HepG2 (cell line): ENCODE data around the gene IGFBP7. TPM values are rescaled to one million over a fixed set of nuclear protein-coding genes. Genes with fewer than 3 reads are reported as not detected.

Experiments
- ATAC-seq: fragments of 200-7000 bp; cut with Tn5 transposase; 3 replicates; pipeline ENCODE4 v1.9.1; 2020; ENCODE audit warnings: mild to moderate bottlenecking, moderate library complexity
- BruUV-seq: library from RNA; stranded (reverse); fragments of 400-500 nt; replicated peaks from 2 replicates; lab custom pipeline; 2021; lab: Mats Ljungman, UMichigan
- CTCF ChIA-PET: fragments of 300-600 bp; formaldehyde crosslinking; extraction: SDS; loops from one replicate; lab custom pipeline; 2021; ENCODE audit warnings: low total read pairs, inconsistent platforms, low intra/inter-chr PET ratio; lab: Yijun Ruan, JAX
- POLR2A ChIA-PET: fragments of 350-600 bp; sonication (Branson Sonifier 250); formaldehyde crosslinking; loops from one replicate; lab custom pipeline; 2020; ENCODE audit warnings: antibody characterized with exemption, inconsistent platforms; lab: Yijun Ruan, JAX
- DNase-seq: peaks from one replicate; pipeline ENCODE4 v3.0.0-alpha.2; 2015; ENCODE audit warnings: low spot score
- FAIRE-seq: peaks from 3 replicates; lab custom pipeline; 2011; peaks lifted over from hg19 to GRCh38; lab: Jason Lieb, UNC
- H2AFZ ChIP-seq: one replicate; pipeline ENCODE4 v1.6.1; 2011; ENCODE audit warnings: low read length, inconsistent platforms
- H3K27ac ChIP-seq: fragments of 300-600 bp; 3 replicates; pipeline ENCODE4 v1.8.0; 2011; ENCODE audit warnings: mixed run types, mild to moderate bottlenecking, mixed read lengths, low read length, inconsistent platforms; ENCODE audit not compliant: insufficient read depth; ENCODE audit errors: extremely low read length
- H3K27me3 ChIP-seq, 2 experiments: fragments of 200-600 bp in 1 of 2; 2 replicates in 1 of 2; 3 replicates in 1 of 2; pipeline versions ENCODE4 v1.6.0 to v1.8.0; 2011; ENCODE audit warnings: low read length in 2 of 2, mild to moderate bottlenecking in 2 of 2, moderate library complexity in 2 of 2, inconsistent platforms in 1 of 2; ENCODE audit not compliant: insufficient read depth in 2 of 2, control insufficient read depth in 1 of 2
- H3K36me3 ChIP-seq, 2 experiments: fragments of 200-600 bp in 1 of 2; replicated peaks in 1 of 2; 2 replicates in 1 of 2; 3 replicates in 1 of 2; pipeline versions ENCODE4 v1.5.1 to v1.8.0; 2011; ENCODE audit warnings: low read length in 2 of 2, inconsistent platforms in 1 of 2; ENCODE audit not compliant: insufficient read depth in 2 of 2, control insufficient read depth in 1 of 2
- H3K4me1 ChIP-seq: 2 replicates; pipeline ENCODE4 v1.5.1; 2012; ENCODE audit warnings: low read length, inconsistent platforms; ENCODE audit not compliant: insufficient read depth
- H3K4me2 ChIP-seq: 2 replicates; pipeline ENCODE4 v1.6.0; 2011; ENCODE audit warnings: low read depth, low read length, inconsistent platforms
- H3K4me3 ChIP-seq, 3 experiments: fragments of 200-600 bp in 1 of 3; sonication (generic), shearing (Covaris generic) in 1 of 3; replicated peaks in 1 of 3; 2 replicates each; pipeline ENCODE4 v1.5.1; 2011 to 2016; ENCODE audit warnings: low read length in 3 of 3, inconsistent platforms in 2 of 3, low read depth in 2 of 3, mild to moderate bottlenecking in 2 of 3, control low read depth in 1 of 3, mixed read lengths in 1 of 3; ENCODE audit not compliant: insufficient read depth in 1 of 3
- H3K79me2 ChIP-seq: one replicate; pipeline ENCODE4 v1.6.1; 2011; ENCODE audit warnings: low read length, inconsistent platforms; ENCODE audit not compliant: insufficient read depth
- H3K9ac ChIP-seq: 2 replicates; pipeline ENCODE4 v1.6.0; 2011; ENCODE audit warnings: mild to moderate bottlenecking, low read depth, low read length, inconsistent platforms; ENCODE audit not compliant: insufficient read depth
- H3K9me3 ChIP-seq: 2 replicates; pipeline ENCODE4 v1.5.1; 2012; ENCODE audit warnings: mild to moderate bottlenecking, low read length
- H4K20me1 ChIP-seq: 2 replicates; pipeline ENCODE4 v1.6.0; 2011; ENCODE audit warnings: inconsistent platforms, mild to moderate bottlenecking, low read length, moderate library complexity; ENCODE audit not compliant: insufficient read depth
- AGO1 ChIP-seq: fragments of 200-400 bp; formaldehyde crosslinking; IDR thresholded peaks from 2 replicates; pipeline ENCODE4 v1.6.1; 2017; ENCODE audit warnings: mild to moderate bottlenecking, low read depth, low read length, moderate library complexity; ENCODE audit not compliant: poor library complexity, severe bottlenecking
- CREM ChIP-seq, 2 experiments: sonication (generic) in 1 of 2; formaldehyde crosslinking in 1 of 2; IDR thresholded peaks; 2 replicates each; pipeline versions ENCODE4 v1.4.0 to v1.6.1; 2016 to 2020; ENCODE audit warnings: antibody characterized with exemption in 1 of 2, mild to moderate bottlenecking in 1 of 2, missing genetic modification reagents in 1 of 2
- ELF1 ChIP-seq: sonication (generic); formaldehyde crosslinking; IDR thresholded peaks from 2 replicates; pipeline ENCODE4 v1.4.0; 2020; ENCODE audit warnings: missing genetic modification reagents
- EP300 ChIP-seq, 3 experiments: sonication (generic) in 1 of 3; formaldehyde crosslinking in 1 of 3; IDR thresholded peaks; 2 replicates each; pipeline versions ENCODE4 v1.5.1 to v1.6.1; 2011 to 2020; ENCODE audit warnings: low read depth in 2 of 3, low read length in 2 of 3, borderline replicate concordance in 1 of 3, improper control_type of control experiment in 1 of 3, mild to moderate bottlenecking in 1 of 3, missing genetic modification reagents in 1 of 3, moderate library complexity in 1 of 3
- FIP1L1 ChIP-seq: fragments of 200-400 bp; formaldehyde crosslinking; IDR thresholded peaks from 2 replicates; pipeline ENCODE4 v1.6.1; 2018; ENCODE audit warnings: low read depth, mild to moderate bottlenecking, low read length, moderate library complexity, borderline replicate concordance; ENCODE audit not compliant: insufficient read depth
- NR1H2 ChIP-seq: sonication (generic); formaldehyde crosslinking; IDR thresholded peaks from 2 replicates; pipeline ENCODE4 v1.8.1; 2022; ENCODE audit warnings: low read depth, missing genetic modification reagents, borderline replicate concordance
- TBX2 ChIP-seq: sonication (generic); formaldehyde crosslinking; IDR thresholded peaks from 2 replicates; pipeline ENCODE4 v1.5.0; 2020; ENCODE audit warnings: missing genetic modification reagents, mild to moderate bottlenecking, borderline replicate concordance
- XRCC5 ChIP-seq: fragments of 200-400 bp; formaldehyde crosslinking; optimal IDR thresholded peaks from 2 replicates; pipeline ENCODE3; 2017; ENCODE audit warnings: mild to moderate bottlenecking, low read length
- ZFP36L1 ChIP-seq: sonication (generic); formaldehyde crosslinking; IDR thresholded peaks from 2 replicates; pipeline ENCODE4 v1.8.0; 2022; ENCODE audit warnings: mild to moderate bottlenecking, missing genetic modification reagents, moderate library complexity
- ZNF251 ChIP-seq: sonication (generic); formaldehyde crosslinking; IDR thresholded peaks from 2 replicates; pipeline ENCODE4 v1.9.0; 2021; ENCODE audit warnings: mild to moderate bottlenecking, missing genetic modification reagents
- ZNF263 ChIP-seq: sonication (generic); formaldehyde crosslinking; IDR thresholded peaks from 2 replicates; pipeline ENCODE4 v1.4.0; 2020; ENCODE audit warnings: missing genetic modification reagents
- ZNF547 ChIP-seq: sonication (generic); formaldehyde crosslinking; IDR thresholded peaks from 2 replicates; pipeline ENCODE4 v1.5.1; 2020; ENCODE audit warnings: mild to moderate bottlenecking, missing genetic modification reagents
- whole genome bisulfite sequencing: methylation state at CpG from one replicate; pipeline ENCODE4 v1.1.6; 2017; ENCODE audit warnings: low lambda C conversion rate; 5-methylcytosine and 5-hydroxymethylcytosine counted together
- in situ Hi-C: cut with HindIII; loops from 2 replicates; pipeline ENCODE4 v1.10.0; 2017; ENCODE audit warnings: low pct_unique_long_range_greater_than_20kb; ENCODE audit not compliant: extremely low pct_ligation_motif_present
- intact Hi-C: fragments of 100-400 bp; cut with micrococcal nuclease; formaldehyde crosslinking; loops from one replicate; pipeline ENCODE4 v1.10.0; 2022; ENCODE audit not compliant: unreplicated experiment
- polyA plus RNA-seq, 8 experiments: library from polyadenylated mRNA; depleted of rRNA in 3 of 8; stranded (reverse) in 7 of 8; unstranded in 1 of 8; fragments of >200 nt; fragmentation: Illumina TruSeq in 4 of 8; extraction: Trizol in 4 of 8; gene quantifications; 2 replicates each; pipeline versions ENCODE4 v1.2.1 to v1.2.3, GENCODE V29; 2011 to 2016; ENCODE audit warnings: low read depth in 4 of 8, missing spikeins in 1 of 8, mixed read lengths in 1 of 8; ENCODE audit not compliant: insufficient read depth in 1 of 8
- total RNA-seq, 5 experiments: library from RNA; depleted of rRNA; stranded (reverse); fragments of >200 nt; fragmentation: Illumina TruSeq; extraction: Trizol; gene quantifications; 2 replicates each; pipeline ENCODE4 v1.2.3, GENCODE V29; 2016; ENCODE audit warnings: low read depth in 1 of 5
- TF ChIP-seq, protein P1 (sequence below): sonication (generic); formaldehyde crosslinking; IDR thresholded peaks from 2 replicates; pipeline ENCODE4 v1.4.0; 2020; ENCODE audit warnings: mild to moderate bottlenecking, missing genetic modification reagents
- TF ChIP-seq, protein P2 (sequence below): sonication (generic); formaldehyde crosslinking; IDR thresholded peaks from 2 replicates; pipeline ENCODE4 v1.9.0; 2021; ENCODE audit warnings: missing genetic modification reagents, mild to moderate bottlenecking, borderline replicate concordance
- TF ChIP-seq, protein P3 (sequence below): sonication (generic); formaldehyde crosslinking; IDR thresholded peaks from 2 replicates; pipeline ENCODE4 v1.4.0; 2020; ENCODE audit warnings: mild to moderate bottlenecking, missing genetic modification reagents
- TF ChIP-seq, protein P4 (sequence below): sonication (generic); formaldehyde crosslinking; IDR thresholded peaks from 2 replicates; pipeline ENCODE4 v1.4.0; 2020; ENCODE audit warnings: missing genetic modification reagents

Gene IGFBP7
- total and polyA plus RNA-seq, 2 of the 13 experiments (the other 11 are each of a cell fraction or from before 2014, with no cell fraction given) = 1.1 to 1.3 TPM

DNA sequence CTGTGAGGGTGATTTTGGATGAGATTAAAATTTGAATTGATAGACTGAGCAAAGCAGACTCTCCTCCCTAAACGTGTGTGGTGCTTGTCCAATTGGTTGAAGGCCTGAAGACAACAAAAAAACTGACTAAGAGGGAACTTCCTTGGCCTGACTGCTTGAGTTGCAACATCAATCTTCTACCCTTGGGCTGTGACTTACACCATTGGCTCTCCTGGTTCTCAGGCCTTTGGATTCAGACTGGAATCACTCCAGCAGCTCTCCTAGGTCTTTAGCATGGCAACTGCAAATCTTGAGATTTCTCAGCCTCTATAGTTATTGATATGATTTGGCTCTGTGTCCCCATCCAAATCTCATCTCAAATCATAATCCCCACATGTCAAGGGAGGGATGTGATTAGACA, 49.7 kb upstream of the IGFBP7 start:
- Histone ChIP-seq H3K27ac (no peak overlapping the region), H3K4me1 (peaks cover 13% of the 10 kb centered on the region; the same call in 1 of the 2 replicates), H4K20me1 (no peaks in the 10 kb centered on the region), H3K9ac (no peak overlapping the region), H3K9me3 (no peaks in the 10 kb centered on the region), H3K79me2 (no peaks in the 10 kb centered on the region), H3K4me3 (no peak overlapping the region), H2AFZ (no peak overlapping the region), H3K4me2 (no peak overlapping the region), H3K36me3 (no peaks in the 10 kb centered on the region), H3K27me3 (peaks cover 2 to 4% of the 10 kb centered on the region in 2 experiments; a peak in 4 of 5 replicates)
- WGBS = 0% methylated on average over 1 of the region's 1 CpG
- ChIA-PET POLR2A (no interaction called here), CTCF (no interaction called here)
- ATAC-seq (no peak), DNase-seq (no peak), FAIRE-seq (no peak)
- TF ChIP-seq XRCC5 (no peak), ZNF547 (CRISPR knock-in tag) (no peak), NR1H2 (CRISPR knock-in tag) (no peak), TBX2 (CRISPR knock-in tag) (no peak), CREM (IDR thresholded peaks at IDR 0.05) (no peak), CREM (CRISPR knock-in tag; IDR thresholded peaks at IDR 0.05) (no peak), ZNF251 (CRISPR knock-in tag) (no peak), ELF1 (no peak), EP300 (IDR thresholded peaks at IDR 0.05; ENCODE audit: low read depth in 2 of 2, low read length in 2 of 2) (no peak), EP300 (CRISPR knock-in tag; IDR thresholded peaks at IDR 0.05; ENCODE audit: borderline replicate concordance) (no peak), ZNF263 (CRISPR knock-in tag) (no peak), FIP1L1 (no peak), AGO1 (no peak), ZFP36L1 (CRISPR knock-in tag) (no peak)
- TF ChIP-seq, protein P1, sequence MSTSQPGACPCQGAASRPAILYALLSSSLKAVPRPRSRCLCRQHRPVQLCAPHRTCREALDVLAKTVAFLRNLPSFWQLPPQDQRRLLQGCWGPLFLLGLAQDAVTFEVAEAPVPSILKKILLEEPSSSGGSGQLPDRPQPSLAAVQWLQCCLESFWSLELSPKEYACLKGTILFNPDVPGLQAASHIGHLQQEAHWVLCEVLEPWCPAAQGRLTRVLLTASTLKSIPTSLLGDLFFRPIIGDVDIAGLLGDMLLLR (CRISPR knock-in tag) = no peak
- TF ChIP-seq, protein P2, sequence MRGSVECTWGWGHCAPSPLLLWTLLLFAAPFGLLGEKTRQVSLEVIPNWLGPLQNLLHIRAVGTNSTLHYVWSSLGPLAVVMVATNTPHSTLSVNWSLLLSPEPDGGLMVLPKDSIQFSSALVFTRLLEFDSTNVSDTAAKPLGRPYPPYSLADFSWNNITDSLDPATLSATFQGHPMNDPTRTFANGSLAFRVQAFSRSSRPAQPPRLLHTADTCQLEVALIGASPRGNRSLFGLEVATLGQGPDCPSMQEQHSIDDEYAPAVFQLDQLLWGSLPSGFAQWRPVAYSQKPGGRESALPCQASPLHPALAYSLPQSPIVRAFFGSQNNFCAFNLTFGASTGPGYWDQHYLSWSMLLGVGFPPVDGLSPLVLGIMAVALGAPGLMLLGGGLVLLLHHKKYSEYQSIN (CRISPR knock-in tag) = no peak
- TF ChIP-seq, protein P3, sequence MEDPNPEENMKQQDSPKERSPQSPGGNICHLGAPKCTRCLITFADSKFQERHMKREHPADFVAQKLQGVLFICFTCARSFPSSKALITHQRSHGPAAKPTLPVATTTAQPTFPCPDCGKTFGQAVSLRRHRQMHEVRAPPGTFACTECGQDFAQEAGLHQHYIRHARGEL = no peak
- TF ChIP-seq, protein P4, sequence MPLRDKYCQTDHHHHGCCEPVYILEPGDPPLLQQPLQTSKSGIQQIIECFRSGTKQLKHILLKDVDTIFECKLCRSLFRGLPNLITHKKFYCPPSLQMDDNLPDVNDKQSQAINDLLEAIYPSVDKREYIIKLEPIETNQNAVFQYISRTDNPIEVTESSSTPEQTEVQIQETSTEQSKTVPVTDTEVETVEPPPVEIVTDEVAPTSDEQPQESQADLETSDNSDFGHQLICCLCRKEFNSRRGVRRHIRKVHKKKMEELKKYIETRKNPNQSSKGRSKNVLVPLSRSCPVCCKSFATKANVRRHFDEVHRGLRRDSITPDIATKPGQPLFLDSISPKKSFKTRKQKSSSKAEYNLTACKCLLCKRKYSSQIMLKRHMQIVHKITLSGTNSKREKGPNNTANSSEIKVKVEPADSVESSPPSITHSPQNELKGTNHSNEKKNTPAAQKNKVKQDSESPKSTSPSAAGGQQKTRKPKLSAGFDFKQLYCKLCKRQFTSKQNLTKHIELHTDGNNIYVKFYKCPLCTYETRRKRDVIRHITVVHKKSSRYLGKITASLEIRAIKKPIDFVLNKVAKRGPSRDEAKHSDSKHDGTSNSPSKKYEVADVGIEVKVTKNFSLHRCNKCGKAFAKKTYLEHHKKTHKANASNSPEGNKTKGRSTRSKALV (CRISPR knock-in tag) = no peak
- BruUV-seq = no TSS peak
- intact Hi-C loops (no loop called here), in situ Hi-C loops (loop anchor here (5.0 kb wide), 1 partner anchor 118 kb away; no protein-coding TSS in a partner anchor)
